Panc1 (cell line): Measurements from ENCODE around the gene NEUROG2. TPM values are rescaled to one million over a fixed set of nuclear protein-coding genes. Genes with fewer than 3 reads are reported as not detected.
A peak's percentile ranks its signal among the peaks of the same experiment; 100 is the strongest.

Experiments used
- ATAC-seq: fragments of 200-7000 bp; cut with Tn5 transposase; 2 replicates; pipeline ENCODE4 v1.9.1; 2020; ENCODE audit warnings: mild to moderate bottlenecking, moderate library complexity
- BruUV-seq: library from RNA; stranded (reverse); fragments of 400-500 nt; replicated peaks from 2 replicates; lab custom pipeline; 2021; lab: Mats Ljungman, UMichigan
- CTCF ChIA-PET: fragments of 300-600 bp; sonication (Branson Sonifier 250); formaldehyde crosslinking; loops from one replicate; lab custom pipeline; 2022; ENCODE audit warnings: antibody characterized with exemption; lab: Charles Lee
- POLR2A ChIA-PET: fragments of 300-600 bp; sonication (Branson Sonifier 250); formaldehyde crosslinking; loops from one replicate; lab custom pipeline; 2022; ENCODE audit warnings: antibody characterized with exemption; lab: Charles Lee
- DNase-seq: peaks from one replicate; pipeline ENCODE4 v3.0.0-alpha.2; 2010; ENCODE audit warnings: low read depth, low spot score
- H3K27ac ChIP-seq: 2 replicates; pipeline ENCODE4 v1.5.1; 2011; ENCODE audit warnings: mild to moderate bottlenecking, low read length, inconsistent platforms
- H3K27me3 ChIP-seq: fragments of 200-500 bp; sonication (Bioruptor generic); 2 replicates; pipeline ENCODE4 v1.6.0; 2014; ENCODE audit warnings: low read length, inconsistent platforms; ENCODE audit not compliant: control insufficient read depth, insufficient read depth
- H3K36me3 ChIP-seq: fragments of 200-500 bp; sonication (Bioruptor generic); 2 replicates; pipeline ENCODE4 v1.5.1; 2014; ENCODE audit warnings: inconsistent platforms, mild to moderate bottlenecking, low read length, moderate library complexity; ENCODE audit not compliant: control insufficient read depth, insufficient read depth
- H3K4me1 ChIP-seq: 2 replicates; pipeline ENCODE4 v1.5.1; 2011; ENCODE audit warnings: inconsistent platforms, mild to moderate bottlenecking, low read length, moderate library complexity; ENCODE audit not compliant: control insufficient read depth, insufficient read depth
- H3K4me3 ChIP-seq, 2 experiments: 2 replicates each; pipeline ENCODE4 v1.5.1; 2011 to 2012; ENCODE audit warnings: low read depth in 2 of 2, low read length in 2 of 2, mild to moderate bottlenecking in 2 of 2, inconsistent platforms in 1 of 2, moderate library complexity in 1 of 2
- H3K9me3 ChIP-seq: fragments of 200-500 bp; sonication (Bioruptor generic); 2 replicates; pipeline ENCODE4 v1.5.1; 2014; ENCODE audit warnings: low read depth, mild to moderate bottlenecking, inconsistent platforms, low read length, moderate library complexity; ENCODE audit not compliant: control insufficient read depth, insufficient read depth
- CTCF ChIP-seq: fragments of 450-650 bp; IDR thresholded peaks from 2 replicates; pipeline ENCODE4 v1.5.1; 2017; ENCODE audit warnings: mild to moderate bottlenecking
- POLR2AphosphoS5 ChIP-seq: IDR thresholded peaks from 2 replicates; pipeline ENCODE4 v1.6.1; 2012; ENCODE audit warnings: mild to moderate bottlenecking, low read depth, low read length, moderate library complexity
- REST ChIP-seq, 2 experiments: IDR thresholded peaks; 2 replicates each; pipeline ENCODE4 v1.6.1; 2011 to 2012; ENCODE audit warnings: low read depth in 2 of 2, control low read depth in 1 of 2, low read length in 1 of 2, mild to moderate bottlenecking in 1 of 2, moderate library complexity in 1 of 2; ENCODE audit not compliant: insufficient read depth in 1 of 2
- SIN3A ChIP-seq: IDR thresholded peaks from 2 replicates; pipeline ENCODE4 v1.6.1; 2012; ENCODE audit warnings: low read depth, mild to moderate bottlenecking, low read length, moderate library complexity, borderline replicate concordance; ENCODE audit not compliant: insufficient read depth
- TCF7L2 ChIP-seq: IDR thresholded peaks from 2 replicates; pipeline ENCODE4 v1.6.1; 2011; ENCODE audit warnings: mild to moderate bottlenecking, low read depth, low read length, inconsistent platforms
- in situ Hi-C: cut with HindIII; loops from 2 replicates; pipeline ENCODE4 v1.10.0; 2016; ENCODE audit warnings: low sequenced_read_pairs, low pct_unique_long_range_greater_than_20kb
- intact Hi-C: fragments of 100-400 bp; cut with micrococcal nuclease; formaldehyde crosslinking; loops from one replicate; pipeline ENCODE4 v1.10.0; 2022; ENCODE audit not compliant: unreplicated experiment
- total RNA-seq: library from RNA; stranded (reverse); gene quantifications from one replicate; pipeline ENCODE4 v1.2.1, GENCODE V29; 2021; ENCODE audit not compliant: unreplicated experiment

Gene NEUROG2
- total RNA-seq, 1 experiment from 2014 or later, result not detected

GRCh38 chr4:112510291-112511092, 5.5 kb downstream of the NEUROG2 start:
- H3K4me1 ChIP-seq, result 0 out of 2 replicates have a peak, but pooled peaks cover 3% of the 10 kb centered on the region
- TF ChIP-seq SIN3A (no peak), CTCF (no peak)
- in situ Hi-C loops (no loop called here), intact Hi-C loops (no loop called here)
- DNase-seq, result no peak
- H3K27ac ChIP-seq, result no peak overlapping the region
- no peak overlapping the region; a peak in 1 of 4 replicates for H3K4me3 ChIP-seq
- CTCF ChIA-PET, result no interaction called here
- H3K27me3 ChIP-seq, result peaks cover 11% of the 10 kb centered on the region
- POLR2A ChIA-PET, result no interaction called here
- BruUV-seq, result no TSS peak
- no peak for ATAC-seq
- H3K36me3 ChIP-seq, result no peaks in the 10 kb centered on the region; the same call in 1 of the 2 replicates
- no peaks in the 10 kb centered on the region for H3K9me3 ChIP-seq

GRCh38 chr4:112509243-112510141, 6.5 kb downstream of the NEUROG2 start:
- no peak for DNase-seq
- 0 out of 2 replicates have a peak, but pooled peaks cover 3% of the 10 kb centered on the region for H3K4me1 ChIP-seq
- no peaks in the 10 kb centered on the region; the same call in 1 of the 2 replicates for H3K36me3 ChIP-seq
- no peak for ATAC-seq
- peaks cover 11% of the 10 kb centered on the region for H3K27me3 ChIP-seq
- ChIA-PET POLR2A (no interaction called here), CTCF (no interaction called here)
- H3K4me3 ChIP-seq, result peak overlapping the region; percentile 14 to 34; a peak in 3 of 4 replicates
- H3K9me3 ChIP-seq, result no peaks in the 10 kb centered on the region
- in situ Hi-C loops, result no loop called here
- TF ChIP-seq SIN3A (no peak), REST (IDR thresholded peaks at IDR 0.05; ENCODE audit: insufficient read depth in 1 of 2, low read depth in 2 of 2, low read length in 1 of 2) (no peak), CTCF (no peak), TCF7L2 (no peak), POLR2AphosphoS5 (no peak)
- no peak overlapping the region for H3K27ac ChIP-seq
- no TSS peak for BruUV-seq
- intact Hi-C loops, result no loop called here
